ENCODE measurements around the gene SLC29A4.
"Not testable (repeated sequence)": the region's sequence is repeated elsewhere in the genome, so short reads cannot be mapped to it uniquely, and the experiment has no call there.

SLC29A4 gene

GRCh38 chr7:5282543-5283316 lies at the start of gene SLC29A4:
TSS of gene SLC29A4 (plus strand) at chr7:5282943. CDS start at chr7:5287817, 4,874 bp downstream.
- DNase-seq = no peak

- DNase-seq = no peak
Measured at GRCh38 chr7:5234852-5235831, 47.6 kb upstream of the SLC29A4 start.

- DNase-seq = no peak
Measured at GRCh38 chr7:5237286-5237685, 45.5 kb upstream of the SLC29A4 start.

GRCh38 chr7:5238500-5238899 lies 44.2 kb upstream of the SLC29A4 start:
- DNase-seq = no peak

GRCh38 chr7:5243261-5243660 lies 39.5 kb upstream of the SLC29A4 start:
- DNase-seq = no peak

GRCh38 chr7:5248201-5248885 lies 34.4 kb upstream of the SLC29A4 start:
- DNase-seq = no peak

GRCh38 chr7:5250787-5251186 lies 32.0 kb upstream of the SLC29A4 start:
- not testable (repeated sequence) for DNase-seq

- DNase-seq = not testable (repeated sequence)
Measured at GRCh38 chr7:5253529-5253928, 29.2 kb upstream of the SLC29A4 start.

- not testable (repeated sequence) for DNase-seq
Measured at GRCh38 chr7:5254371-5254770, 28.4 kb upstream of the SLC29A4 start.

- no peak for DNase-seq
Measured at GRCh38 chr7:5255832-5256231, 26.9 kb upstream of the SLC29A4 start.

GRCh38 chr7:5260530-5261068 lies 22.1 kb upstream of the SLC29A4 start:
- DNase-seq = not testable (repeated sequence)

GRCh38 chr7:5263066-5263465 lies 19.7 kb upstream of the SLC29A4 start:
- DNase-seq = not testable (repeated sequence)

GRCh38 chr7:5265320-5266190 lies 17.2 kb upstream of the SLC29A4 start:
- DNase-seq = no peak

- no peak for DNase-seq
Measured at GRCh38 chr7:5266191-5267028, 16.3 kb upstream of the SLC29A4 start.

GRCh38 chr7:5267829-5268228 lies 14.9 kb upstream of the SLC29A4 start:
- DNase-seq = not testable (repeated sequence)

GRCh38 chr7:5269992-5270657 lies 12.6 kb upstream of the SLC29A4 start:
- DNase-seq = not testable (repeated sequence)

- no peak for DNase-seq
Measured at GRCh38 chr7:5270788-5271187, 12.0 kb upstream of the SLC29A4 start.

- DNase-seq = not testable (repeated sequence)
Measured at GRCh38 chr7:5273831-5274405, 8.8 kb upstream of the SLC29A4 start.

- no peak for DNase-seq
Measured at GRCh38 chr7:5274441-5274840, 8.3 kb upstream of the SLC29A4 start.

GRCh38 chr7:5274985-5275431 lies 7.7 kb upstream of the SLC29A4 start:
- DNase-seq = not testable (repeated sequence)
